GM18520 (cell line): ENCODE measurements around the gene HOXD12.

Source experiments
- ATAC-seq: cut with Tn5 transposase; IDR thresholded peaks from one replicate; pipeline ENCODE4 v1.9.1; 2021; ENCODE audit not compliant: unreplicated experiment

The HOXD12 gene

DNA sequence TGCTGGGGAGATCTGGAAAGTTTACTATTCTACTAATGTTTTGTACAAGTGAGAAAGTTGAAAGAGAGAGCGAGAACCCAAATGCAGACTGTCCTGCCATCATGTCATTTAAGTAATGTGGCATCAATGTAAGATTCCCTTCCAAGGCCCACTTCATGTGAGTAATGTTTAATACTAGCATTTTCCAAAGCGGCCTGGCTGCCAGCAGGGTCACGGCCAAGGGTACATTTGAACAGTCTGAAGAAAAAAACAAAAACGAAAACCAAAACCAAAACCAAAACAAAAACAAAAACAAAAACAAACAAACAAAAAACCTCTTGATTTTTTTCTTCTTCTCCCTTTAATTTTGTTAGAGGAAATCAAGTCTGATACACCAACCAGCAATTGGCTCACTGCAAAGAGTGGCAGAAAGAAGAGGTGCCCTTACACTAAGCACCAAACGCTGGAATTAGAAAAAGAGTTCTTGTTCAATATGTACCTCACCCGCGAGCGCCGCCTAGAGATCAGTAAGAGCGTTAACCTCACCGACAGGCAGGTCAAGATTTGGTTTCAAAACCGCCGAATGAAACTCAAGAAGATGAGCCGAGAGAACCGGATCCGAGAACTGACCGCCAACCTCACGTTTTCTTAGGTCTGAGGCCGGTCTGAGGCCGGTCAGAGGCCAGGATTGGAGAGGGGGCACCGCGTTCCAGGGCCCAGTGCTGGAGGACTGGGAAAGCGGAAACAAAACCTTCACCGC lies 19.2 kb downstream of the HOXD12 start:
- no peak for ATAC-seq

DNA sequence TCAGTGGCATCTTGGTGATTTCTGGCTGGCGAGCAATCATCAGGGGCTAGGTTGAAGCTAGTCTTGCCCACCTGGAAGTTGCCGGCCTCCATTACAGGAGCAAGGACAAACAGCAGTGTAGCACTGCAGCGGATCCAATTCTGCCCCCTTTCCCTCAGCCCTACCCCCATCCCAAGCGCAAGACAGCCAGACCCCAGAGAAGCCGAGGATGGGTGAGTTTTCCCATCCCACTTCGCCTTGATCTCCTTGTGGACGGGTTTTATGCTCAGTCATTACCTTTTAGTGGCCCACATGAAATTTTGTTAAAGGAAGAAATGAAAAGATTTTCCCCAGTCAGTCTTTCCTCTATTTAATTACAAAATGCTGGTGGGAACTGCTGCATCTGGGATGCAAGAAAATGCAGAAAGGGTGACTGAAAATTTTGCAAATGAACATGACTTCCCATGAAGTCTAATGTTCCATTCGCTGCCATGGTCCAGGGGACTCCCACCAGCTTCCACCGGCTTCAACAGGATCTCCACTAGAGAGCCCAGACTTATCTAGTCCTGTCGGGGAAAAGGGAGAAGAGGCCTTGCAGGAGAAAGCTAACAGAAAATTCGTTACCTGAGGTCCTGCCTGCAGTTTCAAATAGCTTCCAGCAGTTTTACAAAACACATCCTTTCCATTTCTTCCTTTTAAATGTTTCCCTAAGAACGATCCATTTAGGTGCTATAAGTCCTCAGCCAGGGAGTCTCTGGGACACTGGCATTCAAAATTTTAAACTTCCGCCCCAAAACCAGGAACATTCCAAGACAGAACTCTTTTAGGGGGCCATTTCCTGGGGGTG lies 21.0 kb downstream of the HOXD12 start:
- no peak for ATAC-seq

DNA sequence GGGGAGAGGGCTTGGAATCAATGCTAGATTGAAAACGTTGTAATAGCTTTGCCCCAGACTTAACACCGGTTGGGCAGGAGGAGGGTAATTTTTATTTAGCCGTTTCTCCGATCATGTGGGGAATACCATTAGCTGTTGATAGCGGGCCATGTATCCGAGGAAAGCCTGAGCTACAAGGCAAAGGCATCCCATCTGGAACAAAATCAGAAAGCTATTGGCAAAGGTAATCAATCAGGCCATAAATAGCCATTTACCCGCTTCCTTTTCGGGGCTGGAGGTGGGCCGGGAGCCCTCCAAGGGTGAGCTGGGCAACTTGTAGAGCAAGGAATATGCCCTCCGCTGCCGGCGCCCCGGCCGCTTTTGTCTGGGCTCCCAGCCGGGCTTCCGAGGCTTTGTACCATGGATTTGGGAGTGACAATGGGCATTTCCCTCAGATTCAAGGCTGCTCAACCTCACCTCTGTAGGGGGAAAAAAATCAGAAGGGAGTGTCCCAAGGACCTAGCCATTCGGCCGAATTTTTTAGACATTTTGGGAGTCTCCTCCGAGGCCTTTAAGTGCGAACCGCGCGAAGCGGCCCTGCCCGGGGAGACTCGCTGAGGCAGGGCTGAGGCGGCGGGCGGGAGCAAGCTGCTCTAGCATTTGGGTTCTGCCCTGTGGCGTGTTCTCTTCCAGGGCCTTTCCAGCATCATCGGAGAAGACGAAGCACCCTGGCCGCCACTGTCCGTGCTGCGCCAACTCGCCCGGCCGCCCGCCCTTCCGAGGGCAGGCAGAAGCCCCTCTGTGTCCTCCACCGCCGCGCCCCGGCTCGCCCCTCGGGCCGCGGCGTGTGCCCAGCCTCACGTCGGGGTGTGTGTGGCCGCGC lies 21.8 kb downstream of the HOXD12 start:
- ATAC-seq, result no peak

DNA sequence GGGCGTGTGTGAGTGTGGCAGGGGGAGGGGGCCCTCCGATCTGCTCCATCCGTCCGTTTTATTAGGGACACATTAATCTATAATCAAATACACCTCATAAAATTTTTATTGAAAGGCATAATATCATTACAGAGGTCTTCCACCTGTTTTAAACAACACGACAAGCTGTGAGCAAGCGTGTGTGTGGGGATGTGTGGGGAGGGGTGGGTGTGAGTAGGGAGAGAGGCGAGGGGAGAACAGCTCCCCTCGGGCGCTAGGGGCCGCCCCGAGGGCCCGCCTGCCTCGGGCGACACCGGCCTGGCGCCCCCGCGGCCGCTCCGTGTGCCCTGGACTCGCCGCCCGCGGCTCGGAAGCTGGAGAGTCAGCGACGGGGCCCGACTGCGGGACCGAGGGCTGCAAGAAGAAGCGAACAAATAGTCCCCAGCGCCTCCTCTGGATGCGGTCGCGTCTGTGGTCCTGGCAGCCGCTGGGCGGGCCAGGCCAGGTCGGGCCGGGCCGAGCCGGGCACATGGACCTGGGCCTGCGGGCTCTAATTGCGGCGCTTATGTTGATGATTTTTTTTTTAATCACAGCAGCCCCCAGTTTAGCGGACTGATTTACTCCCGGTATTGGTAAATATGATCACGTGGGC lies 22.6 kb downstream of the HOXD12 start:
- no peak for ATAC-seq

DNA sequence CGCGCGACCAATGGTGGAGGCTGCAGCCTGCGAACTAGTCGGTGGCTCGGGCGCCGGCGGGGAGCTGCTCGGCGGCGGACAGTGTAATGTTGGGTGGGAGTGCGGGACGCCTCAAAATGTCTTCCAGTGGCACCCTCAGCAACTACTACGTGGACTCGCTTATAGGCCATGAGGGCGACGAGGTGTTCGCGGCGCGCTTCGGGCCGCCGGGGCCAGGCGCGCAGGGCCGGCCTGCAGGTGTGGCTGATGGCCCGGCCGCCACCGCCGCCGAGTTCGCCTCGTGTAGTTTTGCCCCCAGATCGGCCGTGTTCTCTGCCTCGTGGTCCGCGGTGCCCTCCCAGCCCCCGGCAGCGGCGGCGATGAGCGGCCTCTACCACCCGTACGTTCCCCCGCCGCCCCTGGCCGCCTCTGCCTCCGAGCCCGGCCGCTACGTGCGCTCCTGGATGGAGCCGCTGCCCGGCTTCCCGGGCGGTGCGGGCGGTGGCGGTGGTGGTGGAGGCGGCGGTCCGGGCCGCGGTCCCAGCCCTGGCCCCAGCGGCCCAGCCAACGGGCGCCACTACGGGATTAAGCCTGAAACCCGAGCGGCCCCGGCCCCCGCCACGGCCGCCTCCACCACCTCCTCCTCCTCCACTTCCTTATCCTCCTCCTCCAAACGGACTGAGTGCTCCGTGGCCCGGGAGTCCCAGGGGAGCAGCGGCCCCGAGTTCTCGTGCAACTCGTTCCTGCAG lies 23.3 kb downstream of the HOXD12 start, which contains the start of gene HOXD9:
TSS of gene HOXD9 (plus strand) at position 37 of the 728 bp plus-strand sequence. CDS start at position 87, 50 bp downstream.
- ATAC-seq, result no peak

DNA sequence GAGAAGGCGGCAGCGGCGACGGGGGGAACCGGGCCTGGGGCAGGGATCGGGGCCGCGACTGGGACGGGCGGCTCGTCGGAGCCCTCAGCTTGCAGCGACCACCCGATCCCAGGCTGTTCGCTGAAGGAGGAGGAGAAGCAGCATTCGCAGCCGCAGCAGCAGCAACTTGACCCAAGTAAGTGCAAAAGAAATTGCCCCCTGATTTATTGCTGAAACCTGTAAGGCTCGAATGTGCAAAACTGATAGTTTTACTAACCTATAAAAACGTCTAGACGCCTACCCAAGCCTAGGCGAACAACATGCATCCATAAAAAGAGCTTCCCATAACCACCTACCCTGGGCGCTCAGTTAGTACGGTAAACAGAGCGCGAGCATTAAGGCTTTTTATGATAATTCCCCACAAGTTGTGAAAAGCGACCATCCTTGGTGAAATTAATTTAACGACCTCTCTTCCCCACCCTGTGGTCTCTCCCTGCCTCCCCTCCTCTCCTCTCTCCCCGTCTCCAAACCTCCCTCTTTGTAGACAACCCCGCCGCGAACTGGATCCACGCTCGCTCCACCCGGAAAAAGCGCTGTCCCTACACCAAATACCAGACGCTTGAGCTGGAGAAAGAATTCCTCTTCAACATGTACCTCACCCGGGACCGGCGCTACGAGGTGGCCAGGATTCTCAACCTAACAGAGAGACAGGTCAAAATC lies 24.0 kb downstream of the HOXD12 start:
- no peak for ATAC-seq

DNA sequence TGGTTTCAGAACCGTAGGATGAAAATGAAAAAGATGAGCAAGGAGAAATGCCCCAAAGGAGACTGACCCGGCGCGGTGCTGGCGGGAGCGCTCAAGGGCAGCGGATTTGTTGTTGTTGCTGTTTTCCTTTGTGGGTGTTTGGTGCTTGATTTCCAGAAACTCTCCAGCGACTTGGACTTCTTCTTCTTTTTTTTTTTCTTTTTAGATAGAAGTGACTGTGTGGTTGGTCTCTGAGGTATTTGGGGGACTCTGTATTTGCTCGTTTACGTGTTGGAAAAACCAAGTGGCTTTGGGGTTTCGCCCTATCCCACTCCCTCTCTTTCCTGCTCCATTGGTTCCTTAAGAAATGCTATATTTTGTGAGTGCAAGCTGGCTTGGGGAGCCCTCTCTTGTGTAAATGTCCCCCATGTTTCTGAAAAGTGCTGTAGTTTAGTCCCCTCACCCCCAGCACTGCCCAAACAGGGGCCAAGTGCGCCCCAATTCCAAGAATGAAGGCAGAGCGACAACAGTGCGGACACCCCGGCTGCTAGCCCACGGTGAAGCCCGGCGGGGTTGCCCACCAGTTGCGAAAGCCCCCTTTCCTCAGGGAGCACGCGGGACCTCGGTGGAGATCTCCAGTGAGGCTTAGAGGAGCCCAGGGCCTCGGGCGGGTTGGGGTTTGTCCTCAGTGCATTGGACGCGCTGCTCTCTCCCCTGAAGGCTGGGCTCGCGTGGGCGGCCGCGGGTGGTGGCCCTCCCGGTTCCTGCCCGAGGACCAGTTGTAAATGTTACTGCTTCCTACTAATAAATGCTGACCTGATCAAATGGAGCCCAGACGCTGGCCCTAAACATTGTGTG lies 24.7 kb downstream of the HOXD12 start:
- ATAC-seq, result no peak

DNA sequence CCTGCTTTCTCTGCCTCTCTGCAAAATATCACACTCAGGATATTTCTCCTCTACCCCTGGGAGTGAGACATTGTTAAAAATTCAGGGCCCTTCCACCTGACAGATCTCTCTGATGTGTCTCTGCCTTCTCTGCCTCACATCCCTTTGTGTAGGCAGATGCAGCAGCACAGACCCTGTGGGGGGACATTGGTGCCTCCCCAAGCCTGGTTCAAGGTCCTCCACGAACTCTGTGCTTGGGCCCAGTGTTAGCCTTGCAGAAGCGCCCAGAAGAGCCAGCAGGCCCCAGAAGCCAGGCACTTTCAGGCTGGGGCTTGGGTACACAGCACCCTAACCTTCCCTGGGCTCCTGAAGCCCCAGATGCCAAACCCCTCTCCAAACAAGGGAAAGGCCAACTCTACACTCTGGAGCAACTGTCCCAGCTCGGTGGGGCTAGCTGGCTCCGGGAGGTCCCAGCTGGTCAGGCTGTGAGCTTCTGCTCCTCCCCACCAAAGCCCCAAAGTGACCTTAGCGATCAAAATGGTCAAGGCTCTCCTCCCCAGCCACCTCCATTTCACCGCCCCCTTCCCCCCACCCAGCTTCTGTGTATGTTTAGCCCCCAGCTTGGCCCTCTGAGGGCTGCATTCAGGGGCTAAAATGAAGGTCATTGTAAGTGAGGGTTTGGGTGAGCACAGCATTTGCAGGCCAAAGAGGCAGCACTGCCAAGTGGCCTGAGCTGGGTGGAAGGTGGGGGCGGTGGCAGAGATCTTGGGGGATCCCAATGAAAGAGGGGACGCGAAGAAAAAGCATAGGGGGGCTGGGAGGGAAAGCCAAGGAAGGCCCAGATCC lies 25.6 kb downstream of the HOXD12 start:
- ATAC-seq, result no peak

DNA sequence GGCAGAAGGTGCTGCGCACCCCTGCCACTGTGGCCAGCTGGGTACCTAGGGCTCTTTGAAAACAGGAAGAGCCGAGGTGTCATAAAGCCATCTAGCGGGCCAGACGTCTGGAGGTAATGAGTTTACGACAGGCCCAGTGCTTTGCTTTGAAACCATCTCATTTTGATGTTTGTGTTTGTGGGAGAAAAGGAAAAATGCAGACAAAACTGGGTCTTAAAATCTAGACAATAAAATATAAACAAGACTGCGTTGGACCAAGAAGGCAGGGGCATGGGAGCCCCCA lies 26.1 kb downstream of the HOXD12 start:
- no peak for ATAC-seq

DNA sequence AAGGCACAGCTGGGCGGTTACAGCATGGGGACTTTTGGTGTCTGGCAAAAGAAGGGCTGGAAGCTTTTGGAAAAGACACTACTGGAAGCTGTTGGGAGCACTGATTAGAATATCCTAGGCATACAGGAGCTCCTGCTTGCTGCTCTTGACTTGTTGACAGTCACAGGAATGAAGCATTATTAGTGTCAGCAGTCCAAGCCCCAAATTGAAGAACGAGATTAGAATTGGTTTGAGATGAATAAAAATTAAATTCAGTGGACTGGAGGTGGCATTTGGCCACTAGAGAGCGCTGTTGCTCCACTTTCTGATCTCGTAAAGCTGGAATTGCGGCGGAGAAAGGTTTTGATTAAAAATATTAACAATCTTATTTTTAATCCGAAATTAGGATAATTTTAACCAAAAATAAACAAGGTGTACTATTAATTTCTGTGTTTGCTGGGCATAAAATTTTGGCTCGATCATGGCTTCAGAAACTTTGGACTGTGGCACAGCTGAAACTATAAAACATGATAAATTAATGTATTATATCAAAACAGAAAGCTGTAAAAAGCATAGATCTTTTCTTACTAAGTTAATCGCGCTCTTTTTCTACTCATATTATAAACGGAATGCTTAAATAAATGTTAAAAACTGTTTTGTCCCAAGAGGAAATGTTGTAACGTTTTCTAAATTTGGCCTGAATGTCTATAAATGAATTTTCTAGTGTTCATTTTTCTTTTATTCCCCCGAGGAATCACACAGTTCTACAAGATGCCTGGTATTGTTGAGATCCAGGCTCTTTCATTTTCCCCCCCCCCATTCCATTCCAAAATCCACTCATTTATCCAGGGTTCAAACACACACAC lies 27.6 kb downstream of the HOXD12 start:
- no peak for ATAC-seq

DNA sequence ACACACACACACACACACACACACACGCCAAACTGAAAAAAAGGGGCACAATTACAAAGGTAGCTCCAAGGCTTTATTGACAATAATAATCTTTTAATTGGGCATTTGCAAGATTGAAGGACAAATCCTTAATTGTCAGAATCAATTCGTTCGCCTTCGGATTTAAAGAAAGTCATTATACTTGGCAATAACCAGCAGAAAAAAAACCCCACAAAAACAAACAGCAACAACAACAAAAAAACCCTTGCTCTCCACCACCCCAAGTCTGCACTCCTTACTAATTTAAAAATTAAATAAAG lies 28.1 kb downstream of the HOXD12 start:
- ATAC-seq, result no peak

DNA sequence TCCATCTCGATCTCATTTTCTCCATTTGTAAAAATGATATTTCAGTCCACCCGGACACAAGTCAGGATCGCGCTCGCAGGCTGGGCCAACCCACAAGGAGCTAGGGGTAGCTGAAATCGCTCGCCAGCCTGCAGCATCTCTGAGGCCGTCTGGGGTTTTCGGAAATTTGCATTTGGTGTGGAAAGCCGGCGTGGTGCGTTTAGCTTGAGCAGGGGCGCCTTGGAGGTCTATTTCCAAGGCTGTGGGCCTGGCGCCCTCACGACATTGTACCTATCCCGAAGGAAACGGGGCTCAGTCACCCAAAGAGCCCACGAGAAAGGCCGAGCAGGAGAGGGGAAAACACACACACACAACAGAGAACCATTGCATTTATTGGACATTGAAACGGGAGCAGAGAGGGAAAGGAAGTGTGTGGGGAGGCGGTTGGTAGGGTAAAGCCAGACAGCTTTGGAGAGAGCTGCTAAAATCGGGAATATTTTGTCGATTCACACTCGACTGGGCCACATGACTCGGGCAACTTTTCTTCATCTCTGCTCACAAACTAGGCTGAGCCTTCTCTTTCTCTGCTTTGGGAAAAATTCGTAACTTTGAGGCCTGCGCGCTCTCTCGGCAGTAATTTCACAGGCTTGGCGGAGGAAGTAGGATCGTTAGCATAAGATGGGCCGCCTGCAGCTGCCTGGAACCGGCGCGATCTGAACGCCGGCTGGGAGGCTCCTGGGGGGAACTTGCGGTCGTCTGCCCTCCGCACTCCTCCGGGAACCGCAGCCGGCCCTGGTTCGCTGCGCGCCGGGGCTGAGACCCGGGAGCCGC lies 28.8 kb downstream of the HOXD12 start:
- ATAC-seq, result no peak

DNA sequence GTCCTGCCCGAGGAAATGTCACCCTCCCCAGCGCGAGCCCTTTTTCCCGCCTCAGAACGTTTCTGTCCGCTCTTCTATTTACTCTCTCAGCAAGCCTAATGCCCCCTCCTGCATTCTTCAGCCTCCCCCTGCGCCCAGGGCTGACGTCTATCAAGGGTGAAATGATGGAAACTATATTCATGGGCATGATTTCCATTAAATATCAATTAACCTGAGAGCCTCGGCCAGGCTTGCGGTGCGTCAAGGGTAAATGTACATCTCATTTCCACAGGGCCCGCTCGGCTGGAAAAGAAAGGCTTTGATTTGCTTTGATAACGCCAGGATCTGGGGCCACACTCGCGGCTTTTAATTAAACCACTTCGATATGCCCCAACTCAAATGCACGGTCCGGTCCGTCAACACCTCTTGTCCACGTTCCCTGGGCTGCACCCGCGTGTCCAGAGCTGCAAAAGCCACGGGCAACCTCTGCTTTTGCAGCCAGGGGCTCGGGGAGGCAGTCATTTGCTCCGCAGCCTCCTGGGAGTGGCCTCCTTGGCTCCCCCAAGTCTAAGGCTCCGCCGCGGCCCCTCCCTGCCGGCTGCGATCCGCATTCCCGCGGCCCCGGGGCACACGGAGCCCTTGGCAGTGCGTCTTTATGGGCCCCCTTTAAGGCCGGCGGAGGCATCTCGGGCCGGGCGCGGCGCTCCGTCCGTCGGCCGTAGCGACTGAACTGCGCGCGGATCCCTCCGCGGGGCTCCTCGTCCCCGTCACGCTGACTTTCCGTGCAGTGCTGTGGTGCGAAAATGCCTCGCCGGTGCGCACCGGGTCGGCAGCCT lies 29.6 kb downstream of the HOXD12 start, which contains the start of gene HOXD8:
TSS of gene HOXD8 (plus strand) at position 724 of the 815 bp plus-strand sequence. CDS start 662 bp downstream, outside the sequence.
- ATAC-seq, result no peak

DNA sequence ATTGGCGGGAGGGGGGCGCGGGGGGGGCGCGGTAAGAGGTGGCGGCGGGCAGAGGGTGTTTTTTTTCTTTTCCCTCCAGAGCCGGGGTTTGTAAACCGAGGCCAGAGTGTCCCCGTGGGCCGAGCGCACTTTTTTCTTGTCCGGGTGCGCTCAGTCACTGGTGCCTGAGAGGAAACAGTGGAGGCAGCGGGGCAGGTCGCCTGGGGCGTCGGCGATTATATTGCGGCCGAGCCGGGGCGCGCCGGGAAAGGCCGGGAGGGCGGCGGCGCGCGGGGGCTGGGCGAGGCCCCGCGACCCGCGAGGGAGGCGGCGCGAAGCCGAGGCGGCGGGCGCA lies 30.2 kb downstream of the HOXD12 start:
- ATAC-seq, result no peak

DNA sequence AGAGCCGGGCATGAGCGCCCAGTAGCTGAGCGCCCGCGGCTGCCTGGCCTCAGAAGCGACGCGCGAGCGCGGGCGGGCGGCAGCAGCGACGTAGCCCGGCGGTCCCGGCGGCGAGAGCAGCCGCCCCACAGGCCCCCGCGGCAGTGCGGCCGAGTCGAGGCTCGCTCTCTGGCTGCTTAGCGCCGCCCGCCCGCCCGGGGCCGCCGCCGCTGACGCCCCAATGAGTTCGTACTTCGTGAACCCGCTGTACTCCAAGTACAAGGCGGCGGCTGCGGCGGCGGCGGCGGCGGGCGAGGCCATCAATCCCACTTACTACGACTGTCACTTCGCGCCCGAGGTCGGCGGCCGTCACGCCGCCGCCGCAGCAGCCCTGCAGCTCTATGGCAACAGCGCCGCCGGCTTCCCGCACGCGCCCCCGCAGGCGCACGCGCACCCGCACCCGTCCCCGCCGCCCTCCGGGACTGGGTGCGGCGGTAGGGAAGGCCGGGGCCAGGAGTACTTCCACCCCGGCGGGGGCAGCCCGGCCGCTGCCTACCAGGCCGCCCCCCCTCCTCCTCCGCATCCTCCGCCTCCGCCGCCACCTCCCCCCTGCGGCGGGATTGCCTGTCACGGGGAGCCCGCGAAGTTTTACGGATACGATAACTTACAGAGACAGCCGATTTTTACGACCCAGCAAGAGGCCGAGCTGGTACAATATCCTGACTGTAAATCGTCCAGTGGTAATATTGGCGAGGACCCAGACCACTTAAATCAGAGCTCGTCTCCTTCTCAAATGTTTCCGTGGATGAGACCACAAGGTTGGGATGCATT lies 30.8 kb downstream of the HOXD12 start:
- no peak for ATAC-seq
